Medulla oblongata (tissue), 1 donor: Measurements from ENCODE around the gene GZMH.
"Not testable (repeated sequence)": the region's sequence is repeated elsewhere in the genome, so short reads cannot be mapped to it uniquely, and the experiment has no call there.

Source experiments
- DNase-seq: peaks from one replicate; pipeline ENCODE4 v3.0.0-alpha.2; 2015; ENCODE audit errors: extremely low spot score

GZMH gene

GRCh38 chr14:24595073-24595808 lies 14.2 kb downstream of the GZMH start:
- no peak for DNase-seq

DNA sequence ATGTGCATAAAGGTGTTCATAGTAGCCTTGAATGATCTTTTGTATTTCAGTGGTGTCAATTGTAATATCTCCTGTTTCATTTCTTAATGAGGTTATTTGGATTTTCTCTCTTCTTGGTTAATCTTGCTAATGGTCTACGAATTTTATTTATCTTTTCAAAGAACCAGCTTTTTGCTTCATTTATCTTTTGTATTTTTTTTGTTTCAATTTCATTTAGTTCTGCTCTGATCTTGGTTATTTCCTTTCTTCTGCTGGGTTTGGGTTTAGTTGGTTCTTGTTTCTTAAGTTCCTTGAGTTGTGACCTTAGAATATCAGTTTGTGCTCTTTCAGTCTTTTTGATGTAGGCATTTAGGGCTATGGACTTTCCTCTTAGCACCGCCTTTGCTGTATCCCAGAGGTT lies 18.5 kb downstream of the GZMH start:
- not testable (repeated sequence) for DNase-seq

DNA sequence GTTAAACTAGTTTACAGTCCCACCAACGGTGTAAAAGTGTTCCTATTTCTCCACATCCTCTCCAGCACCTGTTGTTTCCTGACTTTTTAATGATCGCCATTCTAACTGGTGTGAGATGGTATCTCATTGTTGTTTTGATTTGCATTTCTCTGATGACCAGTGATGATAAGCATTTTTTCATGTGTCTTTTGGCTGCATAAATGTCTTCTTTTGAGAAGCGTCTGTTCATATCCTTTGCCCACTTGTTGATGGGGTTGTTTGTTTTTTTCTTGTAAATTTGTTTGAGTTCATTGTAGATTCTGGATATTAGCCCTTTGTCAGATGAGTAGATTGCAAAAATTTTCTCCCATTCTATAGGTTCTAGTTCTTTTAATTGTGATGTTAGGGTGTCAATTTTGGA lies 25.1 kb downstream of the GZMH start:
- not testable (repeated sequence) for DNase-seq

DNA sequence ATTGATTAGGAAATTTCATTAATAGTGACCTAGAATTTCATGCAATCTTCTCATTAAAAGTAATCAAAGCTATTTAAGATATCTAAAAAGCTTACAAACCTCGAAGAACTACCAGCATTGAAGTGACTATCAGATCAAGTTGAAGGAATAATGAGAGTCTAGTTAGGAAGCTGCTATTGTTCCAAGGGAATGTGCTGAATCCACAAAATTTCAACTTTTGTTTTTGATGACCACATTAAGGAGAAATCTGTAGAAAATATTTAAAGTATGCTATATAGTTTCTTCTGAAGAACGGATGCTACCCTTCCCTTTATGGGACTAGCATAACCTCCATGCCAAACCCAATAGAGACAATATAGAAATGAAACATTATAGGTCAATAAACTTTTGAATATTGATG lies 30.9 kb downstream of the GZMH start:
- DNase-seq, result no peak

GRCh38 chr14:24576771-24577170 lies 32.7 kb downstream of the GZMH start:
- DNase-seq, result no peak

DNA sequence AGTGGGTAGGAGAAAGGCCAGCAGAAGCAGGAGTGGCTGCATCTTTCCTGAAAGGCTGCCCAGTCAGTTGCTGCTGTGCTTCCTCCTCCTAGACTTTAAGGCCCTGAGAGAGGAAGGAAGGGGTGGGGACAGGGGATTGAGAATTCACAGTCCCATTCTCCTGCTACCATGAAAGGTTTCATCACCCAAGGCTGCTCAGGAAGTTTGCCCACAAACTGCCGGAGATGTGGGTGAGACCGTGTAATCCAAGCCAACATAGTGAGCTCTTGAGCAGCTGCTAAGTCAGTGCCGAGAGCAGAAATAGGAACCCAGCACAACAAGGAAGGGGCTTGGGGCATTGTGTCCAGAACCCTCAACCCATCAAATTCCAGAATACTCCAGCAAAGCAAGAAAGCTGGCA lies 33.3 kb downstream of the GZMH start, which contains the start of gene CTSG:
TSS of gene CTSG (minus strand) at position 69 of the 400 bp plus-strand sequence. CDS start at position 42, 27 bp downstream.
- DNase-seq, result no peak

DNA sequence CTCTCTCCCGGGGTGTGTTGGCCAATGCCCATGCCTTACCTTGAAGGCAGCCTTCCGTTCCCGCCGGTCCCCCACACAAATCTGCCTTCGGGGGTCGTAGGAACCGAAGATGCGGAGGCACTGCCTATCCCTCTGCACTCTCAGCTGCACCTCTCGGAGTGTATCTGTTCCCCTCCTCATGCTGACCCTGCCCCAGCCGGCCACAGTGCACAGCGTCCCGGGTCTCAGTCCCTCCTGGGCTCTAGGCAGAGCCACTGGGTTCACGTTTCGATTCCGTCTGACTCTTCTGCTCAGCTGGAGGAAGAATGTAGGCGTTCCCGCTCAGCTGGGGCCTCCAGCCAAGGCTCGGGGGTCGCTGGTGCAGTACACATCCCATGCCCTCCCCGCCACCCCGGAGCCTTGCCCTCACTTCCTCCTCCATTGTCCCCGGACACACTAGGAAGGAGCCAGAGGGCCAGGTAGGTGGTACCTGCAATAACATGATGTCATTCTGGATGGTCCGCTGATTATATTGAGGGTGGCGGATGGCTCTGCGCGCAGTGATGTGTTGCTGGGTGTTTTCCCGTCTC lies 35.2 kb downstream of the GZMH start:
- DNase-seq, result no peak

GRCh38 chr14:24566318-24566717 lies 43.2 kb downstream of the GZMH start:
- DNase-seq, result no peak

DNA sequence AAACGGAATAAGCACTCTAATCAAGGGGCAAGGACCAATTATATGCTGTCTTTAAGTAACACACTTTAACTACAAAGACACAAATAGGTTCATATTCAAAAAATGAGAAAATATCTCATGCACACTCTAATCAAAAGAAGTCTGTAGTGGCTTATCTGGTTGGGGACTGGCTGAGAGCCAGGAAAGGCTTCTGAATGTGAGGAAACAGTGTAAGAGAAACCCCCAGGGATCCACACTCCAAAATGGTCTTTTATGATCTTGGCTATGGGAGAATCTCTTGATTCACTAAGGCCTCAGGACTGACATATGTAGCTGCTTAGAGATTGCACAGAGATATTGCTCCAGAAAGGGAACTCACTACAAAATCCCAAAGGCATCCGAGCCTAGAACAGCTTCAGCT lies 43.7 kb downstream of the GZMH start:
- no peak for DNase-seq

DNA sequence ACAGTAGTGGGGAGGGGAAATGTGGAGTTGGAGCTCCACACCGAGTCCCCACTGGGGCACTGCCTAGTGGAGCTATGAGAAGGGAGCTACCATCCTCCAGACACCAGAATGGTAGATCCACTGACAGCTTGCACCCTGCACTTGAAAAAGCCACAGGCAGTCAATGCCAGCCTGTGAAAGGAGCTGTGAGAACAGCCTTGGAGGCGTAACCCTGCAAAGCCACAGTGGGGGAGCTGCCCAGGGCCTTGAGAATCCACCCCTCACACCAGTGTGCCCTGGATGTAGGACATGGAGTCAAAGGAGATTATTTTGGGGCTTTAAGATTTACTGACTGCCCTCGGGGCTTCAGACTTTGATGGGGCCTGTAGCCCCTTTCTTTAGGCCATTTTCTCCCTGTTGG lies 46.0 kb downstream of the GZMH start:
- DNase-seq, result no peak

- DNase-seq, result no peak
Measured at GRCh38 chr14:24556756-24557155, 52.7 kb downstream of the GZMH start.
